GM12891 (cell line): ENCODE data around the gene CHRNA4.

Source experiments
- POLR2AphosphoS5 ChIP-seq: IDR thresholded peaks from 2 replicates; pipeline ENCODE4 v1.6.1; 2011; ENCODE audit warnings: low read depth, low read length, control low read depth
- TAF1 ChIP-seq: IDR thresholded peaks from 2 replicates; pipeline ENCODE4 v1.6.1; 2011; ENCODE audit warnings: low read depth, low read length, control low read depth

DNA sequence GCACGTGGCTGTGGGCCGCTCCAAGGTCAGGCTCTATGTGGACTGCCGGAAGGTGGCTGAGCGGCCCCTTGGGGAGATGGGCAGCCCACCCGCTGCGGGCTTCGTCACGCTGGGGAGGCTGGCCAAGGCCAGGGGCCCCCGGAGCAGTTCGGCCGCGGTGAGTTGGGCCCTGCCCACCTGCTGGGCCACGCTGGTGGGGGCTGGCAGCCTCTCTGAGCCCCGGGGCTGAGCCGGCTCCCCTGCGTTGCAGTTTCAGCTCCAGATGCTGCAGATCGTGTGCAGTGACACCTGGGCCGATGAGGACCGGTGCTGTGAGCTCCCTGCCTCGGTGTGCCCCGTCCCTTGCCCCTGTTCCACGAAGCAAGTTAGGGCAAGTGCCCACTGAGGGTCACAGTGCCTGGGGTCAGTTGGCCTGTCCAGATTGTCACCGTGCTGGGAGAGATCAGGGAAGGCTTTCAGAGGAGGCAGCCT, 41.1 kb downstream of the CHRNA4 start:
- TF ChIP-seq TAF1 = no peak
- no peak for TF ChIP-seq POLR2AphosphoS5
